ENCODE measurements around the gene TMCC1. TPM values are rescaled to one million over a fixed set of nuclear protein-coding genes. Genes with fewer than 3 reads are reported as not detected.

TMCC1 gene
- total and polyA plus RNA-seq, 2 donors (not counting 3 experiments of a cell fraction or from before 2014, with no cell fraction given), result 17.4 to 38.4 TPM

GRCh38 chr3:129738172-129738571, 155.3 kb downstream of the TMCC1 start:
- no peak overlapping the region for H3K4me3 ChIP-seq (replicated peaks in 1 of 3; ENCODE audit: insufficient read depth in 1 of 3, low read depth in 1 of 3, low read length in 3 of 3)
- dilution Hi-C loops (cut with MboI; ENCODE audit: extremely low pct_ligation_motif_present, low sequenced_read_pairs), result no loop called here
- no peaks in the 10 kb centered on the region for H3K4me1 ChIP-seq (ENCODE audit: control insufficient read depth, extremely low read depth, insufficient read depth, low read length)
- TF ChIP-seq FOS (IDR thresholded peaks at IDR 0.05; ENCODE audit: borderline replicate concordance, insufficient read depth, low read length) (no peak), EZH2 (IDR thresholded peaks at IDR 0.05; ENCODE audit: borderline replicate concordance, low read depth, low read length, severe bottlenecking) (no peak), GATA2 (IDR thresholded peaks at IDR 0.05; ENCODE audit: insufficient read depth, insufficient read length, low read depth, low read length) (no peak), MYC (IDR thresholded peaks at IDR 0.05; ENCODE audit: low read depth, low read length) (no peak)
- intact Hi-C loops (cut with micrococcal nuclease), result no loop called here
- H3K36me3 ChIP-seq (ENCODE audit: control insufficient read depth in 2 of 2, extremely low read depth in 1 of 2, insufficient read depth in 2 of 2, low read length in 2 of 2), result no peaks in the 10 kb centered on the region
- FAIRE-seq, result no peak
- H3K27me3 ChIP-seq (ENCODE audit: control insufficient read depth in 2 of 2, insufficient read depth in 2 of 2, low read length in 2 of 2), result no peaks in the 10 kb centered on the region
- H2AFZ ChIP-seq (ENCODE audit: low read depth, low read length), result no peak overlapping the region
- H3K9me3 ChIP-seq (replicated peaks; ENCODE audit: control insufficient read depth, insufficient read depth, low read length), result no peaks in the 10 kb centered on the region
- H3K9ac ChIP-seq (replicated peaks; ENCODE audit: extremely low read depth, insufficient read depth, low read length), result no peak overlapping the region
- POLR2A ChIA-PET, result no interaction called here
- H3K27ac ChIP-seq (ENCODE audit: insufficient read depth, low read depth, low read length), result no peak overlapping the region
- no peak for DNase-seq (ENCODE audit: low read depth, low spot score)
- no peaks in the 10 kb centered on the region for H3K79me2 ChIP-seq (ENCODE audit: control insufficient read depth, insufficient read depth, low read length)
- no peaks in the 10 kb centered on the region for H4K20me1 ChIP-seq (replicated peaks; ENCODE audit: control insufficient read depth, extremely low read depth, insufficient read depth, low read length)
- no peak overlapping the region for H3K4me2 ChIP-seq (ENCODE audit: insufficient read depth, low read length)
- no TSS peak for BruUV-seq (replicated peaks)
- no peaks in the 10 kb centered on the region for H3K9me1 ChIP-seq (replicated peaks; ENCODE audit: control insufficient read depth, extremely low read depth, insufficient read depth, low read length)
- CTCF ChIA-PET, result interaction anchor here (0.7 kb wide), 1 partner anchor 64 kb away, joined by 3 read pairs; no protein-coding TSS in a partner anchor

- no peak overlapping the region for H3K4me3 ChIP-seq (replicated peaks in 1 of 3; ENCODE audit: insufficient read depth in 1 of 3, low read depth in 1 of 3, low read length in 3 of 3)
- dilution Hi-C loops (cut with MboI; ENCODE audit: extremely low pct_ligation_motif_present, low sequenced_read_pairs), result no loop called here
- intact Hi-C loops (cut with micrococcal nuclease), result no loop called here
- no peak overlapping the region for H3K9ac ChIP-seq (replicated peaks; ENCODE audit: extremely low read depth, insufficient read depth, low read length)
- H3K9me3 ChIP-seq (replicated peaks; ENCODE audit: control insufficient read depth, insufficient read depth, low read length), result no peaks in the 10 kb centered on the region
- H2AFZ ChIP-seq (ENCODE audit: low read depth, low read length), result no peak overlapping the region
- H3K27me3 ChIP-seq (ENCODE audit: control insufficient read depth in 2 of 2, insufficient read depth in 2 of 2, low read length in 2 of 2), result no peaks in the 10 kb centered on the region
- H3K36me3 ChIP-seq (ENCODE audit: control insufficient read depth in 2 of 2, extremely low read depth in 1 of 2, insufficient read depth in 2 of 2, low read length in 2 of 2), result no peaks in the 10 kb centered on the region
- FAIRE-seq (no peak), DNase-seq (ENCODE audit: low read depth, low spot score) (no peak)
- H4K20me1 ChIP-seq (replicated peaks; ENCODE audit: control insufficient read depth, extremely low read depth, insufficient read depth, low read length), result no peaks in the 10 kb centered on the region
- TF ChIP-seq JUN (IDR thresholded peaks at IDR 0.05; ENCODE audit: borderline replicate concordance, insufficient read depth, insufficient read length, low read depth), result no peak
- no peak for TF ChIP-seq EZH2 (IDR thresholded peaks at IDR 0.05; ENCODE audit: borderline replicate concordance, low read depth, low read length, severe bottlenecking)
- no peak for TF ChIP-seq FOS (IDR thresholded peaks at IDR 0.05; ENCODE audit: borderline replicate concordance, insufficient read depth, low read length)
- TF ChIP-seq POLR2AphosphoS5 (IDR thresholded peaks at IDR 0.05; ENCODE audit: insufficient read depth, low read depth, low read length), result no peak
- TF ChIP-seq GATA2 (IDR thresholded peaks at IDR 0.05; ENCODE audit: insufficient read depth, insufficient read length, low read depth, low read length), result no peak
- ChIA-PET POLR2A (no interaction called here), CTCF (interaction anchor here (0.7 kb wide), 1 partner anchor 9 kb away, joined by 5 read pairs; no protein-coding TSS in a partner anchor)
- H3K27ac ChIP-seq (ENCODE audit: insufficient read depth, low read depth, low read length), result no peak overlapping the region
- no peaks in the 10 kb centered on the region for H3K4me1 ChIP-seq (ENCODE audit: control insufficient read depth, extremely low read depth, insufficient read depth, low read length)
- BruUV-seq (replicated peaks), result no TSS peak
- H3K9me1 ChIP-seq (replicated peaks; ENCODE audit: control insufficient read depth, extremely low read depth, insufficient read depth, low read length), result no peaks in the 10 kb centered on the region
- no peak overlapping the region for H3K4me2 ChIP-seq (ENCODE audit: insufficient read depth, low read length)
- H3K79me2 ChIP-seq (ENCODE audit: control insufficient read depth, insufficient read depth, low read length), result no peaks in the 10 kb centered on the region
Observed at GRCh38 chr3:129736070-129736469, 157.4 kb downstream of the TMCC1 start.
